GM12891 (cell line): Measurements from ENCODE around the gene TMEM161A.
"Not testable (repeated sequence)": the region's sequence is repeated elsewhere in the genome, so short reads cannot be mapped to it uniquely, and the experiment has no call there.

Experiments
- DNase-seq: peaks from one replicate; pipeline ENCODE4 v3.0.0; 2011; ENCODE audit warnings: low spot score; ENCODE audit not compliant: insufficient read length
- FAIRE-seq: peaks from 2 replicates; lab custom pipeline; 2011; peaks lifted over from hg19 to GRCh38; lab: Jason Lieb, UNC
- PAX5 ChIP-seq: IDR thresholded peaks from 2 replicates; pipeline ENCODE4 v1.6.1; 2011; ENCODE audit warnings: low read length, moderate library complexity, mild to moderate bottlenecking; ENCODE audit not compliant: insufficient read depth, severe bottlenecking
- POLR2A ChIP-seq: IDR thresholded peaks from 2 replicates; pipeline ENCODE4 v1.6.1; 2011; ENCODE audit warnings: low read depth, low read length, control low read depth
- POLR2AphosphoS5 ChIP-seq: IDR thresholded peaks from 2 replicates; pipeline ENCODE4 v1.6.1; 2011; ENCODE audit warnings: low read depth, low read length, control low read depth
- POU2F2 ChIP-seq: IDR thresholded peaks from 2 replicates; pipeline ENCODE4 v1.6.1; 2011; ENCODE audit warnings: low read depth, mild to moderate bottlenecking, control low read depth, low read length, moderate library complexity
- SPI1 ChIP-seq: IDR thresholded peaks from 2 replicates; pipeline ENCODE4 v1.6.1; 2011; ENCODE audit warnings: low read depth, low read length, control low read depth
- TAF1 ChIP-seq: IDR thresholded peaks from 2 replicates; pipeline ENCODE4 v1.6.1; 2011; ENCODE audit warnings: low read depth, low read length, control low read depth

TMEM161A gene

DNA sequence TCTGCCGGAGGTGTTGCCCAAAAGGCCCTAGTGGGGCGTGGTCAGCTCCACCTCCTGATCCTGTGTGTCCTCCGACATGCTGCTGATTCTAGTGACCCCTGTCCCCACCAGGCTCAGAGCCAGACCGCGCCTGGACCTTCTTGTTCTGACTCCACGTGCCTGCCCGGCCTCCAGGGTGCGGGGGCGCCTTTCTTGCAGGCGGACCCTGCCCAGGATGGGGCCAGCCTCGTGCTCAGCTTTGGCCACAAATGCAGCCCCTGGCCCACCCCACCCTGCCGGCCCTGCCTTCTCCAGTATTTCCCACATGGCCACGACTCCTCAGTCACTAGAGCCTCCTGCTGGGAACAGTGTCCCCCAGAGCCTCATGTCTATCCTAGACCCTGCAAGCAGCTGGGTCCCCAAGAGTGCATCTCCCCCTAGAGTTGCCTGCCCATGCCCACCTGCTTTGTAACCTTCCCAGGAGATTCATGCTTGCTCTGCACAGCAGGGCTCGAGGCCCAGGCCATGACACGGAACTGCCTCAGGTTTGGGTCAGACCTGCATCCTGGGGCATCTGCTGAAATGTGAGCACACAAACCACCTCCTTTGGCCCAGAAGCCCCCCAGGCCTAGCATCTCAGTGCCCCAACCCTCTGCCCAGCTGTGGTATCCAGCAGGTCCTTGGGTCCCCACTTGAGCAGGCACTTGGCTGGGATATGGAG lies 27.0 kb downstream of the TMEM161A start:
- TF ChIP-seq PAX5 (no peak), SPI1 (no peak), POLR2AphosphoS5 (no peak), TAF1 (no peak), POLR2A (no peak), POU2F2 (no peak)

GRCh38 chr19:19110410-19111135 lies 27.7 kb downstream of the TMEM161A start:
- no peak for TF ChIP-seq POLR2A
- no peak for TF ChIP-seq PAX5
- no peak for TF ChIP-seq POLR2AphosphoS5
- no peak for TF ChIP-seq POU2F2
- no peak for TF ChIP-seq TAF1
- TF ChIP-seq SPI1: no peak
- FAIRE-seq (no peak), DNase-seq (no peak)

More for the DNA sequence above, 27.0 kb downstream of the TMEM161A start:
- DNase-seq (no peak), FAIRE-seq (no peak)

GRCh38 chr19:19109601-19110000 lies 28.7 kb downstream of the TMEM161A start:
- no peak for DNase-seq
- TF ChIP-seq POLR2AphosphoS5 (no peak), TAF1 (no peak), POLR2A (no peak), SPI1 (no peak), POU2F2 (no peak), PAX5 (no peak)
- no peak for FAIRE-seq

- no peak for TF ChIP-seq PAX5
- TF ChIP-seq SPI1: no peak
- no peak for TF ChIP-seq TAF1
- no peak for TF ChIP-seq POLR2AphosphoS5
- TF ChIP-seq POLR2A: no peak
- TF ChIP-seq POU2F2: no peak
- FAIRE-seq: no peak
- DNase-seq: no peak
Observed at GRCh38 chr19:19107654-19108053, 30.6 kb downstream of the TMEM161A start.

GRCh38 chr19:19106938-19107337 lies 31.3 kb downstream of the TMEM161A start:
- not testable (repeated sequence) for FAIRE-seq, DNase-seq

DNA sequence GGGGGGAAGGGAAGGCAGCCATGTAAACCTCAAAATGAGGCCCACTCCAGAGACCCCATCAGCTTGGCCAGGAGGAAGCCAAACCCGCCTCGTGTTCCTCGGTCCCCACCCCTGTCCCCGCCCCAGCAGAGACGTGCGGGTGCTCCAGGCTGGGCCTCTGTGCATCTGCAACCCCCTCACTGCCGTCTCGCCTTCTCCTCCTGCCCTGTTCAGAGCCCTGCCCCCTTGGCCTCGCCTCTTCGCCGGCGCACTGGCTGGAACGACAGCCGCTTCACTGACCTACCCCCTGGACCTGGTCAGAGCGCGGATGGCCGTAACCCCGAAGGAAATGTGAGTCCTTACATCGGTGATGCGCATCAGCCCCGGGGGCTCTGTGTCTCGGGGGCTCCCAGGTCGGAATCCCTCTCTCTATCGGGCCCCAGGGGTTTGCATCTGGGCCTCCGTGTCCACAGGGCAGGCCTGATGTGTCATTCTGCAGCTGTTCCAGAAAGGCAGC lies 32.2 kb downstream of the TMEM161A start:
- DNase-seq: no peak
- no peak for FAIRE-seq

GRCh38 chr19:19105365-19106055 lies 32.8 kb downstream of the TMEM161A start:
- TF ChIP-seq POLR2AphosphoS5: no peak
- no peak for TF ChIP-seq POLR2A
- TF ChIP-seq POU2F2: no peak
- TF ChIP-seq TAF1: no peak
- TF ChIP-seq SPI1: no peak
- TF ChIP-seq PAX5: no peak
- no peak for FAIRE-seq
- DNase-seq: no peak

More for the DNA sequence above, 32.2 kb downstream of the TMEM161A start:
- no peak for TF ChIP-seq TAF1
- TF ChIP-seq POLR2A: no peak
- TF ChIP-seq PAX5: no peak
- TF ChIP-seq POU2F2: no peak
- no peak for TF ChIP-seq POLR2AphosphoS5
- TF ChIP-seq SPI1: no peak

- TF ChIP-seq POLR2AphosphoS5 (no peak), SPI1 (no peak), POLR2A (no peak), POU2F2 (no peak), TAF1 (no peak), PAX5 (no peak)
- FAIRE-seq (no peak), DNase-seq (no peak)
Observed at GRCh38 chr19:19103167-19103566, 35.1 kb downstream of the TMEM161A start.

- DNase-seq, FAIRE-seq: not testable (repeated sequence)
Observed at GRCh38 chr19:19102566-19102965, 35.7 kb downstream of the TMEM161A start.

DNA sequence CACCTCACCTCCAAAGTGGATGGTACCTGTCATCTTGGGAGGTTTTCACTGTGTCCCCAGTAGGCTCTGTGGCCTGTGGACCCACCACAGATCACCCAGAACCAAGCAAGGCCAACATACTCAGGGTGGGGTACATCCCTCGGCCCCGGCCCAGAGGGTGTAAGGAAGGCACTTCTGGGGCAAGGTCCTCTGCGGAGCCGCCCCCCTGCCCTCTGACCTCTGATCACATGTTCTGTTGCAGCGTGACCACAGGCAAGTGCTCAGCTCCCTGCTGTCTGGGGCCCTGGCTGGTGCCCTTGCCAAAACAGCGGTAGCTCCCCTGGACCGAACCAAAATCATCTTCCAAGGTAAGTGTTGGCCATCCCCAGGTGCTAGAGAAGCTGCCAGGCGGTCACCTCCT lies 36.7 kb downstream of the TMEM161A start:
- DNase-seq (no peak), FAIRE-seq (no peak)
- no peak for TF ChIP-seq POLR2A
- no peak for TF ChIP-seq SPI1
- TF ChIP-seq POLR2AphosphoS5: no peak
- TF ChIP-seq POU2F2: no peak
- TF ChIP-seq TAF1: no peak
- no peak for TF ChIP-seq PAX5
